ENCODE measurements around the gene DNAJC2.
"Not testable (repeated sequence)": the region's sequence is repeated elsewhere in the genome, so short reads cannot be mapped to it uniquely, and the experiment has no call there.

The DNAJC2 gene

DNA sequence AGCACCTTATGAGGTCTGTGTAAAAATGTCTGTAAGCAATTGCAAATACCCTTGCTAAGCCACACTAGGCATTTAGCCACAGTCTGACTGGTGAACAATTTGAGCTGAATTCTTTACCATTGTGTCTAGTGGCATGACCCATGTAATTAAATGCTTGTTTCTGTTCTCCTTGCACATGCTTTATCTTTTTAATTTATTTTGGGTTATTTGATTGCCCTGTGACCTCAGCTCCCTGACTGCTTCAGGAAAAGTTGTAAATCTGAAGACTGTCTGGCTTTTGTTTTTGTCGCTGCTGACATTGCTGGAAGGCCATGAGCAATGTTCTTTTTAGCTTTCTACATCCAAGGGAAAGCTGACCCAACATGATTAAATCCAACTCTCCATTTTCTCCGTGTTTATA is 78.3 kb downstream of the DNAJC2 start:
- DNase-seq (ENCODE audit: low read depth), result not testable (repeated sequence)

DNA sequence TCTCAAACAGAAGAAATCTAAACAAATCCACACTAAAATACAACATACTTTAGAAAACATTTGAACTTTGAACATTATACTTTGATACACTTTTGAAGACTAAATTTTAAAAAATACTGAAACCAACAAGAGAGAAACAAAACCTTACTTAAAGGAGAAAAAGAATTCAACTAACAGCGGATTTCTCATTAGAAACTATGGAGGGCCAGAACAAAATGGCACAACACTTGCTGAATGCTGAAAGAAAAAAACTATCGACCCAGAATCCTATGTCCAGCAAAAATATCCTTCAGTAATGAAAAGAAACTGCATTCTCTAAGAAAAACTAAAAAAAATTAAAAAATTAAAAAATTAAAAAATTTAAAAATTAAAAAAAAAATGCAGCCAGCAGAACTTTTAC is 80.5 kb downstream of the DNAJC2 start:
- not testable (repeated sequence) for DNase-seq (ENCODE audit: low read depth)

All from T follicular helper cell (primary cell).